Activated CD8-positive, alpha-beta memory T cell treated with anti-CD3 and anti-CD28 coated beads, Interleukin-2, amount 50 U/mL, for 24 hours (primary cell): ENCODE results near the gene POU6F2.
"Not testable (repeated sequence)": the region's sequence is repeated elsewhere in the genome, so short reads cannot be mapped to it uniquely, and the experiment has no call there.

Experiments
- DNase-seq: peaks from one replicate; pipeline ENCODE4 v3.0.0-alpha.2; 2020; ENCODE audit errors: extremely low read depth

POU6F2 gene

DNA sequence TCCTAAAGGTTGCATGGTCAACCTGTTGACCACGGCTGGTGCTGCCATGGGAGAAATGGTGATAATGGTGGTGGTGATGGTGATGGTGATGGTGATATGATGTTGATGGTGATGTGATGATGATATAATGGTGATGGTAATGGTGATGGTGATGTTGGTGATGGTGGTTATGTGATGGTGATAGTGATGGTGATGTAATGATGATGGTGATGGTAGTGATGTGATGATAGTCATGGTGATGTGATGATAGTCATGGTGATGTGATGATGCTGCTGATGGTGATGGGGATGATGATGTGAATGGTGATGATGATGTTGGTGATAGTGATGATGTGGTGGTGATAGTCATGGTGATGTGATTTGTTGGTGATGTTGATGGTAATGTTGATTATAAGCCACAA is 23.9 kb downstream of the POU6F2 start:
- no peak for DNase-seq

DNA sequence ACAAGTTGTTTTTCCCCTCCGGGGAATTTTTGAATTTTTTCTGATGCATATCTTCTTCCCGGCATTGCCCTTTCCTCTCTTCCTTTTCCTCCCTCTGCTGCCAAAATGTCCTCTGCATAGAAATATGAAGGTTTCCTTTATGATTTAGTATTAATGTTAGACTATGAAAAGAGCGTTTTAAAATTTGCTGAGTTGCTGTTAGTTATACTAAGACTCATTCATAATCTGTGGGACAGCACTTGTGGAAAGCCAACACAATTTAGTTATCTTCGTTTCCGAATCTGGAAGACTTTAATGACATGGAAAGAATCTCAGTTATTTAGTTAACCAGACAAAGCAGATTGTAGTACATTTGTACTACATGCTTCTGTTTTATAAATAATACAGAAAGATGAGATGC is 25.0 kb downstream of the POU6F2 start:
- no peak for DNase-seq

DNA sequence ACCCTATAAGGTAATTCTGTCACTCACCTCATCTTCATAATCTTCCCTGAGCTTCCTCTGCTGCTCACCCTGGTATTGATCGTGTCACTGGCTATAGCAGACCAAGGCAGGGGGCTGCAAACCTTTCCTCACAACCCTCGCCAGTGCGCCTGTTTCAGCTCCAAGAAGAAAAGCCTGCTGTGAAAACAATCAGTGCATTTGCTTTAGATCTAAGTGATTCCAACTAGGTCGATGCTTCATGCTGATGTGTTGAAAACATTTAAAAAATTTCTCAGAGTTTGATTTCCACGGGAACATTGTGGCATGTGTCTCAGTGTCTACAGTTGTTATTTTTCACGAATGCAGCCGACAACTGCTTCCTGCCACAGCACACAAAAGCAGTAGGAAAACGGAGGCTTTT is 27.3 kb downstream of the POU6F2 start:
- DNase-seq, result no peak

DNA sequence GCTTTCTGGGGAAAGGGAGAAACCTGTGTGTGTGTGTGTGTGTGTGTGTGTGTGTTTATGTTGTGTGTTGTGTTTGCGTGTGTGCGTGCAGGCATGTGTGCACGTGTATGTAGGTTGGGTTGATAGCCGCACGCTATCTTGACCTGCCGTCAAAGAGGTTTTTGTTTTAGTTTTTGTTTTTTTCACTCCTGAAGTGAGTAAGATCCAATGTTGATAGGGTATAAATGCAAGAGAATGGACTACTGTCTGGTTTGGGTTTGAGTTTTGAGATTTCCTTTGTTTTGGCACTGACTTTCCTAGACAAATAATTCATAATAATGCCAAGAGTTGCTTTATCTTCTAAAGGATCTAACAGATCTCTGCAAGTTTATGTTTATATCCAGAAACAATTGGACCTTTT is 27.8 kb downstream of the POU6F2 start:
- DNase-seq, result no peak

DNA sequence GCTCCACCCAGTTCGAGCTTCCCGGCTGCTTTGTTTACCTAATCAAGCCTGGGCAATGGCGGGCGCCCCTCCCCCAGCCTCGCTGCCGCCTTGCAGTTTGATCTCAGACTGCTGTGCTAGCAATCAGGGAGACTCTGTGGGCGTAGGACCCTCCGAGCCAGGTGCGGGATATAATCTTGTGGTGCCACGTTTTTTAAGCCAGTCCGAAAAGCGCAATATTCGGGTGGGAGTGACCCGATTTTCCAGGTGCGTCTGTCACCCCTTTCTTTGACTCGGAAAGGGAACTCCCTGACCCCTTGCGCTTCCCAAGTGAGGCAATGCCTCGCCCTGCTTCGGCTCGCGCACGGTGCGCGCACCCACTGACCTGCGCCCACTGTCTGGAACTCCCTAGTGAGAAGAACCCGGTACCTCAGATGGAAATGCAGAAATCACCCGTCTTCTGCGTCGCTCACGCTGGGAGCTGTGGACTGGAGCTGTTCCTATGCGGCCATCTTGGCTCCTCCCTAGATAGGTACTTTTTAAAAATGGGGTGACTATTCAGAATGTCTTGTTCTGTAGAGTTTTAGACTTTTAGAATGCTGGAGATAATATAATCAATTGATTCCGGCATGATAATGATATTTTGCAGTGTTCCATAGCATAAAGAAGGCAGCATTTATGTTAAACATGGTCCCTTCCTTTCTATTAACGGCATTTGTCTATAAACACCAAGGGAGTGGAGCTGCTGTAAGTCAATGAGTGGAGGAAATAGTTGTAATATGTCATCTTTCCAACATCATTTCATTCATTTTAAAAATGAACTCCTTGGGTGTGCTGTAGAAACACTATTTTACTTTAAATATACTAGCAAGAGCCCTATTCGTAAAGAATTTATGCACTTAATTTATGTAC is 35.6 kb downstream of the POU6F2 start:
- DNase-seq, result not testable (repeated sequence)

DNA sequence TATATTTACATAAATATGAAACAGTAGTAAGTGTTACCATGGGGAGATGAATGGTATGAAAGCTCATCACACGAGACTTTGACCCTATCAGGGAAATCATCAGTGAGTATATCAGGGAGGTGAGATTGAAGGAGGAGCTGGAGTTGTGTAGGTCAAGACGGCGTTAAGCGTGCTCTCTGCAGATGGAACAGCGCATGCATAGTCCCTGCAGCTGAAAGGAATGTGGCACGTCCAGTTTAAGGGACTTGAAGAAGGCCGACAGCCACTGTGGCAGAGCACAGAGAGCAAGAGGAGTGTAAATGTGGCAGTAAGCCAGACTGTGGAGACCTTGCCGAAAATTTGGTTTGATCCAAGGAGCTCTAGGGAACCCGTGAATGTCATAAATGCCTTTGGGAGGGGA is 38.9 kb downstream of the POU6F2 start:
- no peak for DNase-seq

DNA sequence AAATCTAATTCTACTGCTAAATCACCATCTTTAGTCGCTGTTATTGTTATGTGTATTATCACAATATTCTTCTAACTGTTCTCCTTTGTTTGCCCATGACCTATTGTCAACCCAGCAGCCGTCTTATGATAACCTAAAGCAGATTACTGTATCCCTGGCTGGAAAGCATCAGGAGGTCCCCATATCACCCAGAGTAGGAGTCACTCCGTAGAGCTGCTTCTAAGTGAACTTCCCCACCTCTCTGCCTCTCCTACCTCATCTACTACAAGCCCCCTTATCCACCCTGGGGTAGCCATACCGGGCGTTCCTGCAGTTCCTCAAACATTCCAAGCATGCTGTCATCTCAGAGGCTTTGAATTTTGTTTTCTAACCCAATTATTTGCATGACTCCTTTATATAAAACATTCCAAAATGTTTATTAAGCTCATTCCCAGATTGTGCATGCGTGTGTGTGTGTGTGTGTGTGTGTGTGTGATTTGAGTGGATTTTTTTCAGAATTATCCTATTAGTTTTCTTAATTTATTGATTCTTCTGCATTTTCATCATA is 39.7 kb downstream of the POU6F2 start:
- DNase-seq, result no peak

DNA sequence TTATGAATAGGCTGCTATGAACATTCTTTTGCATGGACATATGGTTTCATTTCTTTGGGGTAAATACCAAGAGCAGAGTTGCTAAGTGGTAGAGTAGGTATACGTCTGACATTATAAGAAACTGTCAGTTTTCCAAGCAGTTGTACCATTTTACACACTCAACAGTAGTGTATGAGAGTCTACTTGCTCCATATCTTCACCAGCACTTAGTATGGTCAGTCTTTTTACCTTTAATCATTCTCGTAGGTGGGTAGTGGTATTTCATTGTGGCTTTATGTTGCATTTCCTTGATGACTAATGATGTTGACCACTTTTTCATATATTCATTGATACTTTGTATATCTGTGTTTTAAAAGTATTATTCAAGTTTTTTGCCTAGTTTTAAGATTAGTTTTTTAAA is 45.1 kb downstream of the POU6F2 start:
- DNase-seq, result no peak

DNA sequence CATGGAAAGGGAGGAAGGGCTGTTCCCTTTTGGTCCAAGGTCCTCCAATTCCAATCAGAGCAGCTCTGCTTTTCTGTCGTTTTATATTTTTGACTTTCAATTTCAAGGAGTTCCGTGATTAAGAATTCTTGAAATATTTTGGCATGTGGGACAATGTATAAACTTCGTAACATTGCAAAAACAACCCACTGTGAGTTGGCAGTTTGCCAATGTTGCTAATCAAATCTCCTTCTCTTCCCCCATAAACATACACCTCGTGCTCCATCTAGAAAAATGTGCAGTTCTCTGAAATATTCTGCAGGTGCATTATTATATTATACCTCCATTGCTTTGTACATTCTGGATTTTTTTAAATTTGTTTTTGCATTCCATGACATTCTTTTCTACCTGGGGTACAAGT is 49.8 kb downstream of the POU6F2 start:
- DNase-seq, result no peak

DNA sequence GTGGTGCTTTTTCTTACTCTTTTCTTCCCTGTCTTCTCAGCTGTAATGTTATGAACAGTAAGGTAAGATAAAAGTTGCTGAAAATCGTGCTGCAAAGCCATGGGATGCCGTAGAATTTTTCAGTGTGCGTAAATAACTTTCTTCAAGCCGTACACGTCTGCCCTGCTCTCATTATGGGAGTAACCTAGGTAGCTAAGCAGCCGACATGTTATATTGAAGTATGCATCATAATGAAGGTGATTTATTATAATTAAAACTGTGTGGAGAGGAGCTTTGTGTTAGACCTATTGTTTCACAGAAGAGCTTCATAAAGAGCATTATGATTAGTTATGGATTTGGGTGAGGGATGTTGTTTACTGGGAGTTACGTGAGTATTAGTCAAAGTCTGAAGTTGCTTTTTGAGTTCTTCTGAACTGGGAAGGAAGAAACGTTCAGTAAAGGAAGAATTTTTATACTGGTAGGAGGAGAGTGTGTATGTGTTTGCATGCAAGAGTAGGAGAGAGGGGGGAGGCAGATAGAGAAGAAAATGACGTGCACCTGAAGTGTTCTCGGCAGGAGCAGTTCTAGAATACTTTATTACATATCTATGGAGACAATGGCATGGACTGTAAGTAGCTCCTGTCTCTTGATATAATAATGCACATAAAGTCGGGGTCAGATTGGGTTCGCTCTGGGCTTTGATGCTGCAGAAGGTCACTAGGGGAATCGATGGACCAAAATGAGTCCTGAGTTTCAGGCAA is 56.3 kb downstream of the POU6F2 start:
- DNase-seq, result no peak

DNA sequence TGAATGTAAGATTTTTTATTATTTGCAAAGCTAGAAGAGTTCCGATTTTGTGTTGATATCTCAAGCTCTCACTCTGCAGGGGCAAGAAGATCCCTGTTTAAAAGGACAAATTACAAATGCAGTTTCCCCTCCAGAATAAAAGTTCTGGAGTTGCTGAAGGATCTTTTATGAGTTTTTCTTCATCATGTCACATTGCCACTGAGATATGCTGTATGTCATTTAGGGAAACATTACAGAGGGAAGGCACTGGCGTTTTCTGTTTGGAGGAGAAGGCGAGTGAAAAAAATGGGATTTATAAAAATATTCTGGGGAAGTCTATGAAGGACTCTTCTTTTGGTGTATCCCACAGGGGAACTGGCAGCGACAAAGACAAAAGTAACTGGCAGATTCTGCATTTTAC is 57.4 kb downstream of the POU6F2 start:
- no peak for DNase-seq

DNA sequence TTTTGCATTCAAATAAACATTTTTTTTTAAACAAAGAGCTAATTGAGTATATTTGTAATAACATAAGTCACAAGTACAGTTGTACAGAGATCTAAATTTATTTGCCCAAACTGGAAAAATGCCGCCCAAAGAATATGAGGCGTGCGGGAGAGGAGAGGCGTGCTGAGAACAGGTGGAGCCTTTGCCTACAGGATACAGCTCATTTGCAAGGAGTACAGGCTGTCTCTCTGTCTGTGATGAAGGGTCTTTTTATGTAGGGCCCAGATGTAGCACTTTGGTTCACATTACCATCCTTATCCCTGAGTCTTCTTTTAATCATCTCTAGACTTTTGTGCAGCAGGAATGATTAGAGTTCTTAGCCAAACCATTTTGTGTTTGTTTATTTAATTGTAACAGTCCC is 58.2 kb downstream of the POU6F2 start:
- DNase-seq, result no peak

DNA sequence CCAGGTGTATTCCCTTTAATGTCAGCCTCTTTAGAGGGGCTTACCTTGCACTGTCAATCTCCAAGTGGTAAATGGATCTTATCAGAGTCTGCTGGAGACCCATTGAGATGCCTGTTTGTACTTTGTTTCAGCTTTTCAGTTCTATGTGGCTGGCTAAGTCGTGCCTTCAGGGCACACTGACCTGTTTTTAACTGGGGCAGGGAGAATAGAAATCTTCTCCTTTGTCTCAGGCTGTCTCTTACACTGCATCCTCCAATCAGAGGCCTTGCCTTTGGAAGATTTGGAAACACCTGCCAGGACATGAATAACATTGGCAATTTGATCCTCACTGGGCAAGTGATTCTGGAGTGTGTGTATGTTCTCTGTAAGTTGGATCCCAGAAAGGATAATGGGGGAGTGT is 65.0 kb downstream of the POU6F2 start:
- DNase-seq, result no peak

DNA sequence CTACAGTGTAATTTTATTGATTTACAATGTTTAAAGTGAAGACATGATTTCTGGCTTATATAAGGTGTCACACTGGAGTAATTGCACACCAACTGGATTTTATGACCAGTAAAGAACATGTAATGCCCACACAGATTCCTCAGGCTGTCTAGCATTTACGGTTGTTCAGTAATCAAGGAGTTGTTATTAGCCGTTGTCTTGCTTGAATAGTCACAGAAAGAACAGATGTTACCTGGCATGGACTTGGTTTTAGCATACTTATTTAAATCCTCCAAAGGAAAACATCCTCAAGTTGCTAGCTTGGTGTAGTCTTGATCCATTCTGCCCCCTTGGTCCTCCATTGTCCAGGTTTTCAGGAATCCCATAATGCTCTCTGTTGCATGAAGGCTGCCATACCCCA is 65.8 kb downstream of the POU6F2 start:
- DNase-seq, result no peak

DNA sequence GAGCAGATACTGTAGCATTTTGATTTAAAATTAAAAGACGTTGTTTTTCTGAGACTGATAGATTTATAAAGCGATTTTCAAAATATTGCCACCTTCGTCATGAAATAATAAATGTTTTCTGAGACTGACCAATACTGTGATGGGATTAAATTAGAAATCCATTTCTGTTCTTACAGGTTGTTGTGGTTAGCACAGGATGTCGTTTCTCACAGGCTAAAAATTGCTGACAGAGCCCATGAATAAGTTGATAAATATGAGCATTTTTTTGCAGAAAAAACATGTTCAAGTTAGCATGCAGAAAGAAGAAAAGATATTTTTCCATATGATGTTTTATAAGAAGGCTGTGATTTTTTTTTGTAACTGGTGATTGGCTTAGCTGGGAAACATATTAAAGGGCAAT is 66.8 kb downstream of the POU6F2 start:
- no peak for DNase-seq

DNA sequence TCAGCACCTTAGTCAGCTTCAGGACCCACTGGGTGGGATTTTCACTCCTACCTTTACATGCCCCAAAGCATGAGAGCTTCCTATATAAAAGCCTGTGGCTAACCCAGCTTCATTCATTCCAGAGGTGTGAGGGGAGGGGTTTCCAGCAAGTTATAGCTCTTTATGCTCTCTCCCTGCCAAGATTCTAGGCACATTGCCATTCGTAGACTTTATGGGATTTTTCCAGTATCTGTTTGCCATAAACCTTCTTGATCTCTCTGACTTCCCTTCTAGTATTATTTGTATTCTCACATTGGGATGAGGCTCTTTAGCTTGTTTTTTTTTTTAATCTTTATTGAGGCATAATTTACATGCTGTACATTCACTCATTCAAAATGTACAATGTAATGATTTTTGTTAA is 67.5 kb downstream of the POU6F2 start:
- no peak for DNase-seq

DNA sequence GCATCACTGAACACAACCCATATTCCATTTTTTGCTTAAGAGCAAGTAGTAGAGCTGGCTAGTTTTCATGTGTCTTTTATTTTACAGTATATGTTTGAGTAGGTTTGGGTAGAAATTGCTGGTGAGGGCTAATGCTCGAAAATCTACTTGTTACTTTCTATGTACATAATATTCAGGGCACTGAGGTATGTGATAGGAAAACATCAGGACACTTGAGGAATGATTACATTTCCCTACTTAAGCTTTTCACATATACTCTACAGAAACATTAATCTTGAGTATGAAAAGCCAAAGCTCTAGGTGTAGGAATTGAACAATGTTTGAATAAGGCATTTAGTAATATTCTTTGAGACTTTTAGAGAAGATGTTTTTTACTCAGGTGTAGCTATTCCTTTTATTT is 73.6 kb downstream of the POU6F2 start:
- no peak for DNase-seq

DNA sequence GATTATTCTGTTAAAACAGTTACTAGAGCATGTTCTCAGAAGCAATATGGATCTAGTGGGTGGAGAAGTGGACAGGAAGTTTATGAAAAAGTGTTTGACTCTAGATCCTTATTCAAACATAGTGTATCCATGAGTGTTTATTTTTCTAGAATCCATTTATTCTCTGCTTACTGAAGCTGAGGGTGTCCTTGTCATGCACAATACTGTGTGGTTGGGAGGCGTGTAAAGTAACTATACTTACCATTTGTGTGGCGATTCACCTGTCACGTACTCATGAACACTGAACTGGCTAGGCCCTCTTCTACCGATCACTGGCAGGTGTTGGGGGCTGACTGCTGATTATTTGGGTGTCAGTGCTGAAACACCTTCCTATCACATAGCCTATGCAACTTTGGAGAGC is 74.0 kb downstream of the POU6F2 start:
- DNase-seq, result no peak

DNA sequence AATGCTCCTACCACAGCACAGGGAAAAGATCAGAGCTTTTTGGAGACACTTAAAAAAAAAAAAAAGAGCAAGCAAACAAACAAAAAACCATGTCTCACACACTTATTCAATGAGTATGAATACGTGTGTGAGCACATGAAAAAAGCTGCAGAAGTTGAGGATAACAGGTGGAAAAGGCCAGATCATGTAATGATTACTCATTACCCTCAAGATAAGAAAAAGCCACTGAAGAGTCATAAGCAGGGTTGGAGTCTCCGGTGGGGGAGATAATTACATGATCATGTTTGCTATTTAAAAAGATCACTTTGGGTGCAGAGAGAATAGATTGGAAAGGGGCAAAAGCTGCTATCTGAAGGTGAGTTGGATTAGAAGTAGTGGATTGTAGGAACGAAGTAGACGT is 77.0 kb downstream of the POU6F2 start:
- no peak for DNase-seq

DNA sequence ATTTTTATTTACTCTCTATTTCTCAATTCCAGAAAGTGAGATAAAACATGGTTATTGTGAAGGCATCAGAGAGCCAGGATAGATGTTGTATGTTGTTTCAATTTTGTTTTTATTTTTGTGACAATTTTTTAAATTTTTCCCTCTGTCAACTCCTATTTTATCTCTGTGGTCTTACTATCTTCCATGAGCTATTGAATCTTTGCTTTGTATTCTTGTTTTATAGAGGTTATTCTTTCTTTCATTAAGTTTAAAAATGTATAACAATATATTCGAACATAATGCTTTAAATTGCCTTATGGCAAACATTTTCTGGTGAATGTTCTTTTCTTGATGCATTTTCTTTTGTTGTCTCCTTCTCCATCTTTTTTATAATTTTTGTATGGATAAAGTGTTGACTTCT is 78.4 kb downstream of the POU6F2 start:
- DNase-seq, result no peak

DNA sequence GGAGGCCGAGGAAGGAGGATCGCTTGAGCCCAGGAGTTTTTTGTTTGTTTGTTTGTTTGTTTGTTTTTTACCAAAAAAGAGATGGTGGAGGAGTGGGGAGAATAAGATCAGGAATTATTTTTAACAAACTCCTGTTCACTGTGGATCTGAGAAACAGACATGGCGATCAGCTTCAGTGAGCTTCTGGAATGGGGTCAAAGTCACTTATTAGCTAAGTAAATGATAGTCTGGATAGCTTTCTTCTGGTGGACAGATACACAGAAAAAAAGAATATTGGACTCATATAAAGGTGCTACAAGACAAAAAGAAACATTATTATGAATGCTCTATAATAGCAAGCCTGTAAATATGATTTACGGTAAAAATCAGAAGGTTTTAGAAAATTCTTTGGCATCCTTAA is 85.1 kb downstream of the POU6F2 start:
- DNase-seq, result no peak

DNA sequence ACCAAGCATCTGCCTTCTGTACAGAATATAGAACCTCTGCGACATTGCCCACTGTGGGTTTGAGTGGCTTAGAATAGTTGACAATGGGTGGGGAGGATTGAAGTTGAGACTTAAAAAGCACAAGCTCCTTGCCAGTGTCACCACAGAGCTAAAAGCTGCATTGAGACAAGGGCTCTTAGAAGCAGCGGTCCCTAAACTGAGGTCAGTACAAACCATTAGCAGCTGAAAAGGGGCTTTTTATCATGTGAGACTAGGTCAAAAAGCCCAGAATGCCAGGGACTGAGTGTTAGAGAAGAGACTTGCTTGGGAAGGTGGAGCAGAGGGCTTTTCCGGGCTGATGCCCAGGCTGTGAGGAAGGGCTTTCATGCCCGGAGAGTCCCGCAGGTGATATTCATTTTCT is 91.3 kb downstream of the POU6F2 start:
- DNase-seq, result no peak
